ENCODE results near the gene KREMEN1.

GRCh38 chr22:29216011-29216872 is 143.4 kb downstream of the KREMEN1 start:
- TF ChIP-seq CTCF (IDR thresholded peaks at IDR 0.05): no peak
- TF ChIP-seq EP300 (IDR thresholded peaks at IDR 0.05): no peak
